Chondrocyte (in vitro differentiated cells): ENCODE results near the gene KIT. TPM values are rescaled to one million over a fixed set of nuclear protein-coding genes. Genes with fewer than 3 reads are reported as not detected.

ENCODE experiments used
- DNase-seq: peaks from one replicate; pipeline ENCODE4 v3.0.0; 2021; ENCODE audit warnings: mixed read lengths, low spot score
- H3K27ac Mint-ChIP-seq: one replicate; pipeline ENCODE4 v1.8.0; 2021; ENCODE audit warnings: mild to moderate bottlenecking, moderate library complexity, mixed read lengths; ENCODE audit not compliant: unreplicated experiment
- H3K27me3 Mint-ChIP-seq: 2 replicates; pipeline ENCODE4 v1.8.0; 2021; ENCODE audit warnings: low read depth, mixed read lengths
- H3K36me3 Mint-ChIP-seq: 2 replicates; pipeline ENCODE4 v1.8.0; 2021; ENCODE audit warnings: low read depth, mixed read lengths
- H3K4me1 Mint-ChIP-seq: 2 replicates; pipeline ENCODE4 v1.8.0; 2021; ENCODE audit warnings: low read depth, mild to moderate bottlenecking, mixed read lengths
- H3K4me3 Mint-ChIP-seq: one replicate; pipeline ENCODE4 v1.8.0; 2021; ENCODE audit warnings: mild to moderate bottlenecking, moderate library complexity, mixed read lengths; ENCODE audit not compliant: unreplicated experiment
- H3K9me3 Mint-ChIP-seq: 2 replicates; pipeline ENCODE4 v1.8.0; 2021; ENCODE audit warnings: low read depth, mixed read lengths
- CTCF ChIP-seq: fragments of 200-600 bp; sonication (generic); IDR thresholded peaks from 2 replicates; pipeline ENCODE4 v1.5.0; 2021; ENCODE audit warnings: antibody characterized with exemption, mild to moderate bottlenecking, moderate library complexity
- total RNA-seq: library from RNA; stranded (reverse); gene quantifications from 3 replicates; pipeline ENCODE4 v1.2.1, GENCODE V29; 2021

KIT gene
- total RNA-seq, 1 donor from 2014 or later = 6.7 TPM

GRCh38 chr4:54783402-54784110, 125.8 kb downstream of the KIT start:
- Mint-ChIP-seq H3K27me3 (no peaks in the 10 kb centered on the region), H3K36me3 (no peaks in the 10 kb centered on the region), H3K27ac (peak overlapping the region; percentile 55), H3K9me3 (no peaks in the 10 kb centered on the region), H3K4me3 (no peak overlapping the region), H3K4me1 (peaks cover 14% of the 10 kb centered on the region)
- no peak for DNase-seq
- no peak for TF ChIP-seq CTCF

- peaks cover 13% of the 10 kb centered on the region for H3K4me1 Mint-ChIP-seq
- H3K27me3 Mint-ChIP-seq = peaks cover 2% of the 10 kb centered on the region
- H3K27ac Mint-ChIP-seq = peak overlapping the region; percentile 57
- no peaks in the 10 kb centered on the region for H3K9me3 Mint-ChIP-seq
- H3K36me3 Mint-ChIP-seq = no peaks in the 10 kb centered on the region
- TF ChIP-seq CTCF = no peak
- H3K4me3 Mint-ChIP-seq = no peak overlapping the region
- DNase-seq = no peak
These were observed 126.5 kb downstream of the KIT start for GRCh38 chr4:54784161-54784671.
